ENCODE measurements around the gene PLPPR3. TPM values are rescaled to one million over a fixed set of nuclear protein-coding genes. Genes with fewer than 3 reads are reported as not detected.

The PLPPR3 gene
- polyA plus RNA-seq, 4 donors = 0.49 to 0.57 TPM; not detected in 2

- Histone ChIP-seq H3K27me3 (ENCODE audit: control insufficient read depth in 3 of 3, insufficient read depth in 3 of 3, low read length in 3 of 3) (no peaks in the 10 kb centered on the region), H3K4me3 (ENCODE audit: low read depth in 1 of 3, low read length in 3 of 3) (no peak overlapping the region), H3K36me3 (ENCODE audit: control insufficient read depth in 3 of 3, insufficient read depth in 2 of 3, low read depth in 1 of 3, low read length in 3 of 3) (peaks cover 44 to 87% (median 55%) of the 10 kb centered on the region in 3 donors), H3K27ac (ENCODE audit: low read depth in 1 of 3, low read length in 2 of 3) (no peak overlapping the region), H3K9me3 (ENCODE audit: control insufficient read depth in 2 of 2, insufficient read depth in 1 of 2, low read depth in 1 of 2, low read length in 1 of 2) (peaks cover 0 to 3% of the 10 kb centered on the region in 2 donors), H3K4me1 (ENCODE audit: control insufficient read depth in 3 of 3, insufficient read depth in 2 of 3, low read depth in 1 of 3, low read length in 2 of 3) (no peaks in the 10 kb centered on the region)
- WGBS, 3 donors = 82 to 86% (median 82%) methylated on average over 28 to 30 of the region's 30 CpGs
- FAIRE-seq (no peak), DNase-seq (no peak)
Measured at GRCh38 chr19:810077-810855, 11.5 kb downstream of the PLPPR3 start.

GRCh38 chr19:808423-808775, 13.4 kb downstream of the PLPPR3 start:
- H3K27ac ChIP-seq (ENCODE audit: low read depth in 1 of 3, low read length in 2 of 3) = no peak overlapping the region
- H3K9me3 ChIP-seq (ENCODE audit: control insufficient read depth in 2 of 2, insufficient read depth in 1 of 2, low read depth in 1 of 2, low read length in 1 of 2) = peaks cover 0 to 3% of the 10 kb centered on the region in 2 donors
- no peak overlapping the region for H3K4me3 ChIP-seq (ENCODE audit: low read depth in 1 of 3, low read length in 3 of 3)
- H3K4me1 ChIP-seq (ENCODE audit: control insufficient read depth in 3 of 3, insufficient read depth in 2 of 3, low read depth in 1 of 3, low read length in 2 of 3) = no peaks in the 10 kb centered on the region
- FAIRE-seq = no peak
- no peaks in the 10 kb centered on the region for H3K27me3 ChIP-seq (ENCODE audit: control insufficient read depth in 3 of 3, insufficient read depth in 3 of 3, low read length in 3 of 3)
- WGBS, 3 donors = 90 to 93% (median 92%) methylated on average over 24 to 26 of the region's 26 CpGs
- no peak for DNase-seq
- peaks cover 53 to 89% (median 71%) of the 10 kb centered on the region in 3 donors for H3K36me3 ChIP-seq (ENCODE audit: control insufficient read depth in 3 of 3, insufficient read depth in 2 of 3, low read depth in 1 of 3, low read length in 3 of 3)

GRCh38 chr19:807627-808422, 13.9 kb downstream of the PLPPR3 start:
- peaks cover 0 to 3% of the 10 kb centered on the region in 2 donors for H3K9me3 ChIP-seq (ENCODE audit: control insufficient read depth in 2 of 2, insufficient read depth in 1 of 2, low read depth in 1 of 2, low read length in 1 of 2)
- WGBS, 3 donors = 89 to 91% (median 89%) methylated on average over 43 to 44 of the region's 44 CpGs
- H3K36me3 ChIP-seq (ENCODE audit: control insufficient read depth in 3 of 3, insufficient read depth in 2 of 3, low read depth in 1 of 3, low read length in 3 of 3) = peaks cover 53 to 91% (median 70%) of the 10 kb centered on the region in 3 donors
- H3K27me3 ChIP-seq (ENCODE audit: control insufficient read depth in 3 of 3, insufficient read depth in 3 of 3, low read length in 3 of 3) = no peaks in the 10 kb centered on the region
- H3K4me1 ChIP-seq (ENCODE audit: control insufficient read depth in 3 of 3, insufficient read depth in 2 of 3, low read depth in 1 of 3, low read length in 2 of 3) = peaks cover 0 to 5% (median 0%) of the 10 kb centered on the region in 3 donors
- H3K27ac ChIP-seq (ENCODE audit: low read depth in 1 of 3, low read length in 2 of 3) = no peak overlapping the region
- FAIRE-seq (no peak), DNase-seq (no peak)
- H3K4me3 ChIP-seq (ENCODE audit: low read depth in 1 of 3, low read length in 3 of 3) = no peak overlapping the region

GRCh38 chr19:806815-807421, 14.8 kb downstream of the PLPPR3 start:
- WGBS, 3 donors = 86 to 90% (median 90%) methylated on average over 33 to 34 of the region's 34 CpGs
- no peak for FAIRE-seq
- Histone ChIP-seq H3K27me3 (ENCODE audit: control insufficient read depth in 3 of 3, insufficient read depth in 3 of 3, low read length in 3 of 3) (no peaks in the 10 kb centered on the region), H3K4me1 (ENCODE audit: control insufficient read depth in 3 of 3, insufficient read depth in 2 of 3, low read depth in 1 of 3, low read length in 2 of 3) (peaks cover 0 to 13% (median 3%) of the 10 kb centered on the region in 3 donors), H3K27ac (ENCODE audit: low read depth in 1 of 3, low read length in 2 of 3) (no peak overlapping the region), H3K9me3 (ENCODE audit: control insufficient read depth in 2 of 2, insufficient read depth in 1 of 2, low read depth in 1 of 2, low read length in 1 of 2) (peaks cover 0 to 1% of the 10 kb centered on the region in 2 donors), H3K4me3 (ENCODE audit: low read depth in 1 of 3, low read length in 3 of 3) (no peak overlapping the region), H3K36me3 (ENCODE audit: control insufficient read depth in 3 of 3, insufficient read depth in 2 of 3, low read depth in 1 of 3, low read length in 3 of 3) (peaks cover 47 to 97% (median 61%) of the 10 kb centered on the region in 3 donors)
- DNase-seq = no peak

GRCh38 chr19:805600-806550, 15.9 kb downstream of the PLPPR3 start:
- Histone ChIP-seq H3K4me1 (ENCODE audit: control insufficient read depth in 3 of 3, insufficient read depth in 2 of 3, low read depth in 1 of 3, low read length in 2 of 3) (peaks cover 3 to 24% (median 3%) of the 10 kb centered on the region in 3 donors), H3K9me3 (ENCODE audit: control insufficient read depth in 2 of 2, insufficient read depth in 1 of 2, low read depth in 1 of 2, low read length in 1 of 2) (no peaks in the 10 kb centered on the region), H3K27ac (ENCODE audit: low read depth in 1 of 3, low read length in 2 of 3) (no peak overlapping the region), H3K4me3 (ENCODE audit: low read depth in 1 of 3, low read length in 3 of 3) (no peak overlapping the region), H3K36me3 (ENCODE audit: control insufficient read depth in 3 of 3, insufficient read depth in 2 of 3, low read depth in 1 of 3, low read length in 3 of 3) (peaks cover 41 to 97% (median 57%) of the 10 kb centered on the region in 3 donors), H3K27me3 (ENCODE audit: control insufficient read depth in 3 of 3, insufficient read depth in 3 of 3, low read length in 3 of 3) (no peaks in the 10 kb centered on the region)
- 93 to 94% (median 93%) methylated on average over 66 to 93 of the region's 93 CpGs for WGBS, 3 donors
- DNase-seq (no peak), FAIRE-seq (no peak)

GRCh38 chr19:805166-805551, 16.6 kb downstream of the PLPPR3 start:
- Histone ChIP-seq H3K27ac (ENCODE audit: low read depth in 1 of 3, low read length in 2 of 3) (no peak overlapping the region), H3K27me3 (ENCODE audit: control insufficient read depth in 3 of 3, insufficient read depth in 3 of 3, low read length in 3 of 3) (no peaks in the 10 kb centered on the region), H3K36me3 (ENCODE audit: control insufficient read depth in 3 of 3, insufficient read depth in 2 of 3, low read depth in 1 of 3, low read length in 3 of 3) (peaks cover 34 to 97% (median 50%) of the 10 kb centered on the region in 3 donors), H3K4me3 (ENCODE audit: low read depth in 1 of 3, low read length in 3 of 3) (no peak overlapping the region), H3K9me3 (ENCODE audit: control insufficient read depth in 2 of 2, insufficient read depth in 1 of 2, low read depth in 1 of 2, low read length in 1 of 2) (no peaks in the 10 kb centered on the region), H3K4me1 (ENCODE audit: control insufficient read depth in 3 of 3, insufficient read depth in 2 of 3, low read depth in 1 of 3, low read length in 2 of 3) (peaks cover 7 to 31% (median 8%) of the 10 kb centered on the region in 3 donors)
- 90 to 92% (median 91%) methylated on average over 31 to 33 of the region's 33 CpGs for WGBS, 3 donors
- no peak for DNase-seq
- no peak for FAIRE-seq

- DNase-seq = peak in 1 of 2 donors; percentile 4
- no peaks in the 10 kb centered on the region for H3K9me3 ChIP-seq (ENCODE audit: control insufficient read depth in 2 of 2, insufficient read depth in 1 of 2, low read depth in 1 of 2, low read length in 1 of 2)
- no peak overlapping the region for H3K27ac ChIP-seq (ENCODE audit: low read depth in 1 of 3, low read length in 2 of 3)
- 92 to 93% (median 92%) methylated on average over 50 to 53 of the region's 53 CpGs for WGBS, 3 donors
- H3K4me1 ChIP-seq (ENCODE audit: control insufficient read depth in 3 of 3, insufficient read depth in 2 of 3, low read depth in 1 of 3, low read length in 2 of 3) = peaks cover 8 to 36% (median 9%) of the 10 kb centered on the region in 3 donors
- no peaks in the 10 kb centered on the region for H3K27me3 ChIP-seq (ENCODE audit: control insufficient read depth in 3 of 3, insufficient read depth in 3 of 3, low read length in 3 of 3)
- no peak overlapping the region for H3K4me3 ChIP-seq (ENCODE audit: low read depth in 1 of 3, low read length in 3 of 3)
- FAIRE-seq = no peak
- H3K36me3 ChIP-seq (ENCODE audit: control insufficient read depth in 3 of 3, insufficient read depth in 2 of 3, low read depth in 1 of 3, low read length in 3 of 3) = peaks cover 33 to 97% (median 46%) of the 10 kb centered on the region in 3 donors
Measured at GRCh38 chr19:804419-805165, 17.2 kb downstream of the PLPPR3 start.

Measured in small intestine (tissue), 7 donors.